Spleen (tissue), 7 donors: ENCODE results near the gene EIF2B2.

Experiments
- POLR2A ChIP-seq, 3 donors: fragments of 450-650 bp; IDR thresholded peaks; one replicate each; pipeline ENCODE4 v1.5.1; 2017; ENCODE audit warnings: antibody characterized with exemption in 3 of 3, mild to moderate bottlenecking in 1 of 3
- POLR2AphosphoS5 ChIP-seq, 3 donors: sonication (generic); formaldehyde crosslinking; IDR thresholded peaks; one replicate each; pipeline ENCODE4 v1.5.1; 2017; ENCODE audit warnings: antibody characterized with exemption in 3 of 3
- TF ChIP-seq, protein P1 (sequence below), 11 experiments: fragments of 200-600 bp in 7 of 11; fragments of 450-650 bp in 4 of 11; sonication (generic) in 4 of 11; IDR thresholded peaks in 8 of 11; conservative IDR thresholded peaks in 3 of 11; 1 replicate in 7 of 11; 2 replicates in 4 of 11; pipeline versions ENCODE4 v1.4.0 to v1.8.0; 2016 to 2021; ENCODE audit warnings: antibody characterized with exemption in 11 of 11, inconsistent platforms in 4 of 11, mild to moderate bottlenecking in 1 of 11
- donor health status: DM: no; HTN: no; CAD: no; lungs with moderate emphysema.
- donor health status: DM: no; HTN: no; CAD: no.
- donor health status: DM: no; HTN: no; CAD: no.

DNA sequence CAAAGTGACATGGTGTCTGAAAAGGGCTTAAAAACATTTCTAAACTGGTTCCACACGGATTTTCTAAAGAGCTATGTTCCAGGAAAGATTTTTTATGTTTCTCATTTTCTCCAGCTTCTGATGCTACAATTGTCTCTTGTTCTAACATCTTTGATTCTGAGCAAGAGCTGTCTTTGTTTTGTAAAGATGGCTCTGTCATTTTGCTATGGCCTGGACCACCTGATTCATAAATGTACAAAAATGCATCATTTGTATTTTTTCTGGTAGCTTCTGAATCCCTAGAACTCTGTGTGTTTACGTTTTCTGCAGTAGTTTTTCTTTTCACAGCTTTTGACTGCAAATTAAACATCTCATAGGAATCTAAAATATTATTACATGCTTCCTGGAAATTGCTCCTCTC, 45.4 kb downstream of the EIF2B2 start:
- TF ChIP-seq POLR2AphosphoS5 (IDR thresholded peaks at IDR 0.05) = no peak
- TF ChIP-seq, protein P1, sequence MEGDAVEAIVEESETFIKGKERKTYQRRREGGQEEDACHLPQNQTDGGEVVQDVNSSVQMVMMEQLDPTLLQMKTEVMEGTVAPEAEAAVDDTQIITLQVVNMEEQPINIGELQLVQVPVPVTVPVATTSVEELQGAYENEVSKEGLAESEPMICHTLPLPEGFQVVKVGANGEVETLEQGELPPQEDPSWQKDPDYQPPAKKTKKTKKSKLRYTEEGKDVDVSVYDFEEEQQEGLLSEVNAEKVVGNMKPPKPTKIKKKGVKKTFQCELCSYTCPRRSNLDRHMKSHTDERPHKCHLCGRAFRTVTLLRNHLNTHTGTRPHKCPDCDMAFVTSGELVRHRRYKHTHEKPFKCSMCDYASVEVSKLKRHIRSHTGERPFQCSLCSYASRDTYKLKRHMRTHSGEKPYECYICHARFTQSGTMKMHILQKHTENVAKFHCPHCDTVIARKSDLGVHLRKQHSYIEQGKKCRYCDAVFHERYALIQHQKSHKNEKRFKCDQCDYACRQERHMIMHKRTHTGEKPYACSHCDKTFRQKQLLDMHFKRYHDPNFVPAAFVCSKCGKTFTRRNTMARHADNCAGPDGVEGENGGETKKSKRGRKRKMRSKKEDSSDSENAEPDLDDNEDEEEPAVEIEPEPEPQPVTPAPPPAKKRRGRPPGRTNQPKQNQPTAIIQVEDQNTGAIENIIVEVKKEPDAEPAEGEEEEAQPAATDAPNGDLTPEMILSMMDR (IDR thresholded peaks at IDR 0.05 in 8 of 11, conservative IDR thresholded peaks at IDR 0.05 in 3 of 11) = no peak
- TF ChIP-seq POLR2A (IDR thresholded peaks at IDR 0.05) = no peak
